VCaP (cell line): ENCODE data around the gene BSND.

Experiments
- H3K27ac ChIP-seq: fragments of 450-650 bp; 2 replicates; pipeline ENCODE4 v1.5.1; 2017
- CTCF ChIP-seq: fragments of 450-650 bp; conservative IDR thresholded peaks from 2 replicates; pipeline ENCODE4 v1.5.1; 2017; ENCODE audit warnings: mild to moderate bottlenecking, moderate library complexity

BSND gene

GRCh38 chr1:54988975-54989374, 9.8 kb upstream of the BSND start:
- no peak overlapping the region; the same call in 1 of the 2 replicates for H3K27ac ChIP-seq
- TF ChIP-seq CTCF, result no peak

GRCh38 chr1:54989473-54989872, 9.3 kb upstream of the BSND start:
- H3K27ac ChIP-seq, result no peak overlapping the region
- no peak for TF ChIP-seq CTCF

- H3K27ac ChIP-seq, result no peak overlapping the region
- no peak for TF ChIP-seq CTCF
Observed at GRCh38 chr1:54989968-54990810, 8.5 kb upstream of the BSND start.

GRCh38 chr1:54990916-54991315, 7.8 kb upstream of the BSND start:
- H3K27ac ChIP-seq, result no peak overlapping the region
- TF ChIP-seq CTCF, result no peak

- no peak overlapping the region for H3K27ac ChIP-seq
- TF ChIP-seq CTCF, result no peak
Observed at GRCh38 chr1:54991939-54992338, 6.8 kb upstream of the BSND start.

GRCh38 chr1:54993140-54993539, 5.6 kb upstream of the BSND start:
- H3K27ac ChIP-seq, result no peak overlapping the region
- no peak for TF ChIP-seq CTCF

GRCh38 chr1:54994355-54994990, 4.3 kb upstream of the BSND start:
- no peak for TF ChIP-seq CTCF
- no peak overlapping the region for H3K27ac ChIP-seq
